ENCODE data around the gene PTPN3.

Gene PTPN3

GRCh38 chr9:109474944-109475343 lies 23.2 kb downstream of the PTPN3 start:
- no peak for DNase-seq

- no peak for DNase-seq
Measured at GRCh38 chr9:109474170-109474569, 23.9 kb downstream of the PTPN3 start.

GRCh38 chr9:109473329-109473728 lies 24.8 kb downstream of the PTPN3 start:
- no peak for DNase-seq

- DNase-seq, result no peak
Measured at GRCh38 chr9:109471475-109472393, 26.4 kb downstream of the PTPN3 start.

GRCh38 chr9:109469646-109470358 lies 28.3 kb downstream of the PTPN3 start:
- DNase-seq, result peak; percentile 59

GRCh38 chr9:109468927-109469326 lies 29.2 kb downstream of the PTPN3 start:
- no peak for DNase-seq

- no peak for DNase-seq
Measured at GRCh38 chr9:109467936-109468335, 30.2 kb downstream of the PTPN3 start.

GRCh38 chr9:109466623-109467590 lies 31.2 kb downstream of the PTPN3 start:
- DNase-seq, result no peak

- DNase-seq, result no peak
Measured at GRCh38 chr9:109463924-109464625, 34.0 kb downstream of the PTPN3 start.

- no peak for DNase-seq
Measured at GRCh38 chr9:109460576-109460975, 37.5 kb downstream of the PTPN3 start.

- DNase-seq, result no peak
Measured at GRCh38 chr9:109459423-109459822, 38.7 kb downstream of the PTPN3 start.

- no peak for DNase-seq
Measured at GRCh38 chr9:109458453-109459211, 39.5 kb downstream of the PTPN3 start.

- no peak for DNase-seq
Measured at GRCh38 chr9:109456811-109457210, 41.3 kb downstream of the PTPN3 start.

GRCh38 chr9:109455861-109456260 lies 42.2 kb downstream of the PTPN3 start:
- no peak for DNase-seq

- no peak for DNase-seq
Measured at GRCh38 chr9:109455391-109455790, 42.7 kb downstream of the PTPN3 start.

- DNase-seq, result no peak
Measured at GRCh38 chr9:109454601-109455155, 43.4 kb downstream of the PTPN3 start.

GRCh38 chr9:109454041-109454440 lies 44.1 kb downstream of the PTPN3 start:
- DNase-seq, result no peak

GRCh38 chr9:109453210-109453842 lies 44.8 kb downstream of the PTPN3 start:
- DNase-seq, result no peak

GRCh38 chr9:109452761-109453160 lies 45.3 kb downstream of the PTPN3 start:
- no peak for DNase-seq

GRCh38 chr9:109451311-109452025 lies 46.6 kb downstream of the PTPN3 start:
- DNase-seq, result no peak

Data from stimulated activated CD4-positive, alpha-beta T cell treated with anti-CD3 and anti-CD28 coated beads, Interleukin-4, amount 100 ng/mL, for 1 hour (primary cell).